Measurements from ENCODE around the gene NOXA1. TPM values are rescaled to one million over a fixed set of nuclear protein-coding genes. Genes with fewer than 3 reads are reported as not detected.

NOXA1 gene
- total RNA-seq, 1 donor from 2014 or later, result 0.50 TPM

- H3K9me3 ChIP-seq (ENCODE audit: insufficient read depth, low read depth, low read length), result no peaks in the 10 kb centered on the region
- no peak overlapping the region for H3K4me3 ChIP-seq (ENCODE audit: insufficient read depth, low read depth, low read length)
- no peaks in the 10 kb centered on the region for H3K27me3 ChIP-seq (ENCODE audit: insufficient read depth, low read length)
- Mint-ChIP-seq H3K36me3 (ENCODE audit: low read depth, unreplicated experiment) (no peaks in the 10 kb centered on the region), H3K27me3 (ENCODE audit: low read depth, unreplicated experiment) (no peaks in the 10 kb centered on the region), H3K27ac (ENCODE audit: unreplicated experiment) (no peak overlapping the region), H3K9me3 (ENCODE audit: unreplicated experiment) (no peaks in the 10 kb centered on the region), H3K4me3 (ENCODE audit: unreplicated experiment) (no peak overlapping the region), H3K4me1 (ENCODE audit: low read depth, unreplicated experiment) (peaks cover 12% of the 10 kb centered on the region)
- H3K4me1 ChIP-seq (ENCODE audit: insufficient read depth, low read length), result peaks cover 32% of the 10 kb centered on the region
- FAIRE-seq (no peak), DNase-seq (ENCODE audit: low read depth) (no peak)
- peak overlapping the region; percentile 76 for H3K4me2 ChIP-seq (ENCODE audit: low read length)
- TF ChIP-seq EZH2 (IDR thresholded peaks at IDR 0.05; ENCODE audit: insufficient read depth, low read length), result no peak
- no peak for TF ChIP-seq CTCF (IDR thresholded peaks at IDR 0.05; ENCODE audit: insufficient read depth, low read depth, low read length)
- H4K20me1 ChIP-seq (ENCODE audit: insufficient read depth, low read length), result peaks cover 17% of the 10 kb centered on the region
- no peaks in the 10 kb centered on the region for H3K79me2 ChIP-seq (ENCODE audit: insufficient read depth, low read length)
- H2AFZ ChIP-seq (ENCODE audit: low read depth, low read length), result no peak overlapping the region
- no peak overlapping the region for H3K9ac ChIP-seq (ENCODE audit: low read length)
- no peak overlapping the region for H3K27ac ChIP-seq (ENCODE audit: low read depth, low read length)
- no peaks in the 10 kb centered on the region for H3K36me3 ChIP-seq (ENCODE audit: insufficient read depth, low read length)
These were observed 12.3 kb upstream of the NOXA1 start for GRCh38 chr9:137410891-137411249.

- no peak for TF ChIP-seq EZH2 (IDR thresholded peaks at IDR 0.05; ENCODE audit: insufficient read depth, low read length)
- no peak for TF ChIP-seq CTCF (IDR thresholded peaks at IDR 0.05; ENCODE audit: insufficient read depth, low read depth, low read length)
- no peaks in the 10 kb centered on the region for H3K27me3 Mint-ChIP-seq (ENCODE audit: low read depth, unreplicated experiment)
- H3K36me3 ChIP-seq (ENCODE audit: insufficient read depth, low read length), result no peaks in the 10 kb centered on the region
These were observed 11.9 kb upstream of the NOXA1 start for GRCh38 chr9:137411260-137411644.

GRCh38 chr9:137411645-137412380 is 11.4 kb upstream of the NOXA1 start:
- no peak overlapping the region for H3K4me3 Mint-ChIP-seq (ENCODE audit: unreplicated experiment)
- Histone ChIP-seq H3K4me2 (ENCODE audit: low read length) (peak overlapping the region; percentile 80), H3K36me3 (ENCODE audit: insufficient read depth, low read length) (no peaks in the 10 kb centered on the region), H3K9me3 (ENCODE audit: insufficient read depth, low read depth, low read length) (no peaks in the 10 kb centered on the region), H3K79me2 (ENCODE audit: insufficient read depth, low read length) (peaks cover 5% of the 10 kb centered on the region), H3K27ac (ENCODE audit: low read depth, low read length) (peak overlapping the region; percentile 39), H3K4me1 (ENCODE audit: insufficient read depth, low read length) (peaks cover 32% of the 10 kb centered on the region), H4K20me1 (ENCODE audit: insufficient read depth, low read length) (peaks cover 10% of the 10 kb centered on the region), H3K4me3 (ENCODE audit: insufficient read depth, low read depth, low read length) (peak overlapping the region; percentile 39), H2AFZ (ENCODE audit: low read depth, low read length) (no peak overlapping the region), H3K27me3 (ENCODE audit: insufficient read depth, low read length) (no peaks in the 10 kb centered on the region), H3K9ac (ENCODE audit: low read length) (peak overlapping the region; percentile 31)
- peaks cover 12% of the 10 kb centered on the region for H3K4me1 Mint-ChIP-seq (ENCODE audit: low read depth, unreplicated experiment)
- no peak for FAIRE-seq
- H3K36me3 Mint-ChIP-seq (ENCODE audit: low read depth, unreplicated experiment), result no peaks in the 10 kb centered on the region
- TF ChIP-seq EZH2 (IDR thresholded peaks at IDR 0.05; ENCODE audit: insufficient read depth, low read length), result no peak
- TF ChIP-seq CTCF (IDR thresholded peaks at IDR 0.05; ENCODE audit: insufficient read depth, low read depth, low read length), result no peak
- peak; percentile 91 for DNase-seq (ENCODE audit: low read depth)
- no peak overlapping the region for H3K27ac Mint-ChIP-seq (ENCODE audit: unreplicated experiment)
- no peaks in the 10 kb centered on the region for H3K9me3 Mint-ChIP-seq (ENCODE audit: unreplicated experiment)
- no peaks in the 10 kb centered on the region for H3K27me3 Mint-ChIP-seq (ENCODE audit: low read depth, unreplicated experiment)

More at GRCh38 chr9:137411260-137411644, 11.9 kb upstream of the NOXA1 start:
- no peak for FAIRE-seq
- DNase-seq (ENCODE audit: low read depth), result no peak
- Histone ChIP-seq H3K4me3 (ENCODE audit: insufficient read depth, low read depth, low read length) (peak overlapping the region; percentile 39), H2AFZ (ENCODE audit: low read depth, low read length) (no peak overlapping the region), H4K20me1 (ENCODE audit: insufficient read depth, low read length) (peaks cover 13% of the 10 kb centered on the region), H3K9ac (ENCODE audit: low read length) (no peak overlapping the region), H3K27ac (ENCODE audit: low read depth, low read length) (no peak overlapping the region), H3K4me2 (ENCODE audit: low read length) (peak overlapping the region; percentile 76), H3K27me3 (ENCODE audit: insufficient read depth, low read length) (no peaks in the 10 kb centered on the region), H3K4me1 (ENCODE audit: insufficient read depth, low read length) (peaks cover 32% of the 10 kb centered on the region), H3K79me2 (ENCODE audit: insufficient read depth, low read length) (no peaks in the 10 kb centered on the region), H3K9me3 (ENCODE audit: insufficient read depth, low read depth, low read length) (no peaks in the 10 kb centered on the region)
- peaks cover 12% of the 10 kb centered on the region for H3K4me1 Mint-ChIP-seq (ENCODE audit: low read depth, unreplicated experiment)
- H3K36me3 Mint-ChIP-seq (ENCODE audit: low read depth, unreplicated experiment), result no peaks in the 10 kb centered on the region
- H3K4me3 Mint-ChIP-seq (ENCODE audit: unreplicated experiment), result no peak overlapping the region
- no peak overlapping the region for H3K27ac Mint-ChIP-seq (ENCODE audit: unreplicated experiment)
- no peaks in the 10 kb centered on the region for H3K9me3 Mint-ChIP-seq (ENCODE audit: unreplicated experiment)
